ENCODE data around the gene RSAD1. TPM values are rescaled to one million over a fixed set of nuclear protein-coding genes. Genes with fewer than 3 reads are reported as not detected.

RSAD1 gene
- total RNA-seq, 1 donor from 2014 or later = 34.3 TPM

DNA sequence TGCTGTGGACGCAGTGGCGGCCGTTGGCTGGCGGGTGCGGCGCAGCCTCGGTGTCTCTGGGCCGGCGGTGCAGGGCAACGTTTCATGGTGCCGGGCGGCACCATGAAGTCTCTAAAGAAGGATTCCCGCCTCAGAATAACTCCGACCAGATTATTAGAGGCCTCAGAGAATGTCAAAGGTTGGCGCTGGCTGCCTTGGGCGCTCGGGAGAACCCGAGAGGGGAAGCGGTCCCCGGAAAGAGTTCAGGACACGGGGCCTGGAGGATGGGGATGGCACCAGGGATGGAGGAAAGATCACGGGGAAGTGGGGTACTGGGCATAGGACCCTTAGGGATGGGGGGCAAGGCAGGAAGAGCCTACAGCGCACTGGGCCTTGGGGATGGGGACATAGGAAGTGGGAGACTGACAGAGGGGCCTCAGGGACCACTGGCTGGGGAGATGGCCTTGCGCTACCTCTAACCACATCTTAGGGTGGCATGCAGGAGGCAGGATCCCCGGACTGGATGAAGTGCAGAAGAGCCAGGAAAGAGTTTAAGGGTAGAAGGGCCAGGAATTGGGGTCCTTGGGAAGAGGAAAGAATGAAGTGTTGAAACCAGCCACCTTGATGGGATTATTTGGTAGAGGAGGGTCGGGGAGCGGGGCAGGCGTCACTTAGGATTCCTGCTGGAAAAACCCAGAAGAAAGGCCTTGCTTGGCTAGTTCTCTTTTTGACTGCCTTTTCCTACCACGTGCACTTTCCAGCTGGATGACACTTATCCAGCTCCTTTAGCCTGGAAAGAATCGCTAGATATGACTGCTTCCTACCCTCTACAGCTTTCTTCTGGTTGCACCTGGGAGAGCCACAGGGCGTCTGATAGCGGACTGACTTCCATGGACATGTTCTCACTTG, 30.2 kb downstream of the RSAD1 start:
- TF ChIP-seq, protein P1, sequence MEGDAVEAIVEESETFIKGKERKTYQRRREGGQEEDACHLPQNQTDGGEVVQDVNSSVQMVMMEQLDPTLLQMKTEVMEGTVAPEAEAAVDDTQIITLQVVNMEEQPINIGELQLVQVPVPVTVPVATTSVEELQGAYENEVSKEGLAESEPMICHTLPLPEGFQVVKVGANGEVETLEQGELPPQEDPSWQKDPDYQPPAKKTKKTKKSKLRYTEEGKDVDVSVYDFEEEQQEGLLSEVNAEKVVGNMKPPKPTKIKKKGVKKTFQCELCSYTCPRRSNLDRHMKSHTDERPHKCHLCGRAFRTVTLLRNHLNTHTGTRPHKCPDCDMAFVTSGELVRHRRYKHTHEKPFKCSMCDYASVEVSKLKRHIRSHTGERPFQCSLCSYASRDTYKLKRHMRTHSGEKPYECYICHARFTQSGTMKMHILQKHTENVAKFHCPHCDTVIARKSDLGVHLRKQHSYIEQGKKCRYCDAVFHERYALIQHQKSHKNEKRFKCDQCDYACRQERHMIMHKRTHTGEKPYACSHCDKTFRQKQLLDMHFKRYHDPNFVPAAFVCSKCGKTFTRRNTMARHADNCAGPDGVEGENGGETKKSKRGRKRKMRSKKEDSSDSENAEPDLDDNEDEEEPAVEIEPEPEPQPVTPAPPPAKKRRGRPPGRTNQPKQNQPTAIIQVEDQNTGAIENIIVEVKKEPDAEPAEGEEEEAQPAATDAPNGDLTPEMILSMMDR (IDR thresholded peaks at IDR 0.05) = peak; percentile 27
- intact Hi-C loops (cut with DNase I) = no loop called here
- ATAC-seq (no peak), DNase-seq (no peak)
- Histone ChIP-seq H3K4me1 (no peaks in the 10 kb centered on the region), H3K27me3 (no peaks in the 10 kb centered on the region), H3K36me3 (no peaks in the 10 kb centered on the region), H3K9me3 (no peaks in the 10 kb centered on the region), H3K27ac (peak overlapping the region; percentile 55), H3K4me3 (peak overlapping the region; percentile 61)

DNA sequence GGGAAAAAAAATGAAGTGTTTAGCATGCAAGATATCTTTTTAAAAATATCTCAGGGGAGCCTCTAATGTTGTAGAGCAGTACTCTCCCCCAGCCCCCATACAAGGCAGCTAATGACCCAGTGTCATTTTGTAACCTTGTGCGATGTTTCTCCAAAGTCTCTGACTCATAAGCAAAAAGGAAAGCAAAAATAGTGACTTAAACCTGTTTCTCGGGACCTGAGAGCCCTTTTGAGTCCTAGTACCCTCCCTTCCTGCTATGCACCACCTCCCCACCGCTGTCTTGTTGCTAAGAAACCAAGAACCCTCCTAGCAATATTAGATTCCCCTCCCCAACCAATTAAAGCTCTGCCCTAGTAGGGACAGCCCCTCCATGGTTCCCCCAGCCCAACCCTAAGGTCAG, 32.4 kb downstream of the RSAD1 start:
- ATAC-seq = no peak
- H3K27ac ChIP-seq = no peak overlapping the region
- no peaks in the 10 kb centered on the region for H3K27me3 ChIP-seq
- no peaks in the 10 kb centered on the region for H3K4me1 ChIP-seq
- intact Hi-C loops (cut with DNase I) = no loop called here
- H3K9me3 ChIP-seq = no peaks in the 10 kb centered on the region
- TF ChIP-seq, protein P1 (IDR thresholded peaks at IDR 0.05) = no peak
- H3K36me3 ChIP-seq = no peaks in the 10 kb centered on the region
- DNase-seq = no peak
- H3K4me3 ChIP-seq = no peak overlapping the region

DNA sequence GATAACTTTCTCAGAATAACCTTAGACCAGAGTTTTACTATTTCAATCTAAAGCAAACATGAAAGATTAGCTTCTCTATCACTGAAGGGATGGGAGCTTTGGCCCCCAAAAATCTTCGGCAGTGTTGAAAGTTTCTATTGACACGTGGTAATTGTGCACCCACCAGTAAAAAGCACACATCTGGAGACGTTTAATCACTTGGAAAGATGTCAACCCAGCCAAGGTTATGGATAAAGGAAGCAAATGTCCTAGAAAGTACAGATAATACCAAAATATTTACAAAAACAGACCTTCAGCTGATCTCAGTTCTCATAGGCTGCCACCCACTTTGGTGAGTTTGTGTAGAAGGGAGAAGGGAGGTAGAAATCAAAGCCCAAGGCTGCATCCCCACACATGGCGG, 34.8 kb downstream of the RSAD1 start:
- Histone ChIP-seq H3K27ac (no peak overlapping the region), H3K27me3 (no peaks in the 10 kb centered on the region), H3K9me3 (no peaks in the 10 kb centered on the region), H3K4me3 (no peak overlapping the region), H3K4me1 (no peaks in the 10 kb centered on the region), H3K36me3 (no peaks in the 10 kb centered on the region)
- ATAC-seq (no peak), DNase-seq (no peak)
- intact Hi-C loops (cut with DNase I) = no loop called here
- TF ChIP-seq, protein P1 (IDR thresholded peaks at IDR 0.05) = no peak

DNA sequence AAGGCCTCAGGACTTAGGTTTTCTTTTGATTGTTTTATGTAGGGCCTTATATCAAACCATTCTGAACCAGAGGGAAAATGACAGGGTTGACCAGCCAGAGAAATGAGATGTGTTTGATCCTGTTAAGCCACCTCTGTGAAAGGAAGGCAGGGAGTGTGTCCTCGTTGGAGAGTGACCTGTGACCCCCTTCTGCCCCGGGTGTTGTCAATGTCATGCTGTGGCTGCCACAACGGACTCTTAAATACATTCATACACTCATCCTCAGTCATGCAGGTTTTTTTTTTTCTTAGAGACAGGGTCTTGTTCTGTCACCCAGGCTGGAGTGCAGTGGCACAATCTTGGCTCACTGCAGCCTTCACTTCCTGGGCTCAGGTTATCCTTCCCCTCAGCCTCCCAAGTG, 35.7 kb downstream of the RSAD1 start:
- TF ChIP-seq, protein P1 (IDR thresholded peaks at IDR 0.05) = no peak
- DNase-seq = no peak
- intact Hi-C loops (cut with DNase I) = no loop called here
- Histone ChIP-seq H3K4me3 (no peak overlapping the region), H3K9me3 (no peaks in the 10 kb centered on the region), H3K27ac (no peak overlapping the region), H3K27me3 (no peaks in the 10 kb centered on the region), H3K4me1 (no peaks in the 10 kb centered on the region), H3K36me3 (no peaks in the 10 kb centered on the region)
- ATAC-seq = no peak

DNA sequence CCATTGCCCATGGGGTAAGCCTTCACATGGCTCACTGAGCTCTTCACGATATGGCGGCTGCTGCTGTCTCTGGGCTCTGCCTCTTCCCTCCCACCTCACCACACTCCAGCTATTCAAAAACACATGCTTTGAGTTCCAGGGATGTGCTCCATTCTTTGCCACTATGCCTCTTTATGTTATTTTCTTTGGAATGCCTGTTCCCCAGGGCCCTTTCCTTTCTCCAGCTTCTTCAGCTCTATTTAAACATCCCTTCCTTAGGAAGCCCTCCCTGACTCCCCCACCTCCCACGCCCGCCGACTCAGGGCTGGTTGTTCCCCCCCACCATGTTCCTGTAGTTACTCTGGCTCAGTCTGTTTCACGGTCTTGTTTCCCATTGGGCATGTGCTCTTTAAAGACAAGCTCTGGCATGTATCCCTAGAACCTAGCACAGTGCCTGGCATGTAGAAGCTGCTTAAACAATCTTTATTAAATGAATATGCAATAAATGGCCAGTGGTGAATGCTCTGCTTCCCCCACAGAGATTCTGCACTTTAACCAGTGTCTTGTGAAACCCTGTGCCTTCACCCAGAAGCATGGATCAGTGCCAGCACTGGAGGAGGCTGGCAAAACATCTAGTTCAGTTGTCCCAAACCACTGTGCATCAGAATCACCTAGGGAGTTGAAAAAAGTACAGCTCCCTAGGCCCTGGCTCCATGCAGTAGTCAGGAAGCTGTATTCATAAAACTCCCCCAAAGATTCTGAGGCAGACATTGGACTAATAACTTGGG, 36.5 kb downstream of the RSAD1 start:
- H3K27ac ChIP-seq = no peak overlapping the region
- ATAC-seq = no peak
- H3K9me3 ChIP-seq = no peaks in the 10 kb centered on the region
- no peaks in the 10 kb centered on the region for H3K36me3 ChIP-seq
- intact Hi-C loops (cut with DNase I) = no loop called here
- no peaks in the 10 kb centered on the region for H3K4me1 ChIP-seq
- no peak for DNase-seq
- H3K4me3 ChIP-seq = no peak overlapping the region
- no peaks in the 10 kb centered on the region for H3K27me3 ChIP-seq
- TF ChIP-seq, protein P1 (IDR thresholded peaks at IDR 0.05) = no peak

Data from upper lobe of right lung (tissue), 1 donor.